Measurements from ENCODE around the gene MTURN.

- TF ChIP-seq EZH2 (IDR thresholded peaks at IDR 0.05): no peak
- TF ChIP-seq POLR2AphosphoS5 (IDR thresholded peaks at IDR 0.05; ENCODE audit: borderline replicate concordance, low read depth, low read length): no peak
- TF ChIP-seq FOXP2 (optimal IDR thresholded peaks at IDR 0.05; ENCODE audit: control extremely low read depth, extremely low read length, insufficient read depth): no peak
These were observed 14.8 kb upstream of the MTURN start for GRCh38 chr7:30119890-30120577.
